ENCODE data around the gene DET1.
A peak's percentile ranks its signal among the peaks of the same experiment; 100 is the strongest.
"Not testable (repeated sequence)": the region's sequence is repeated elsewhere in the genome, so short reads cannot be mapped to it uniquely, and the experiment has no call there.

Gene DET1

GRCh38 chr15:88491158-88491557 is 55.3 kb downstream of the DET1 start:
- peak; percentile 34 for DNase-seq

- DNase-seq = no peak
Observed at GRCh38 chr15:88490036-88490435, 56.4 kb downstream of the DET1 start.

GRCh38 chr15:88489321-88489720 is 57.2 kb downstream of the DET1 start:
- no peak for DNase-seq

- no peak for DNase-seq
Observed at GRCh38 chr15:88487796-88488523, 58.5 kb downstream of the DET1 start.

GRCh38 chr15:88487178-88487795 is 59.2 kb downstream of the DET1 start:
- DNase-seq = no peak

- DNase-seq = no peak
Observed at GRCh38 chr15:88484682-88485331, 61.7 kb downstream of the DET1 start.

GRCh38 chr15:88482263-88482662 is 64.2 kb downstream of the DET1 start:
- no peak for DNase-seq

GRCh38 chr15:88480981-88481380 is 65.5 kb downstream of the DET1 start:
- DNase-seq = no peak

GRCh38 chr15:88479169-88479568 is 67.3 kb downstream of the DET1 start:
- no peak for DNase-seq

- DNase-seq = no peak
Observed at GRCh38 chr15:88477904-88478303, 68.6 kb downstream of the DET1 start.

GRCh38 chr15:88477126-88477525 is 69.4 kb downstream of the DET1 start:
- DNase-seq = no peak

GRCh38 chr15:88476635-88477060 is 69.8 kb downstream of the DET1 start:
- DNase-seq = peak; percentile 14

- DNase-seq = not testable (repeated sequence)
Observed at GRCh38 chr15:88473661-88474293, 72.7 kb downstream of the DET1 start.

- DNase-seq = no peak
Observed at GRCh38 chr15:88472225-88472624, 74.3 kb downstream of the DET1 start.

- DNase-seq = no peak
Observed at GRCh38 chr15:88470625-88471372, 75.7 kb downstream of the DET1 start.

GRCh38 chr15:88469321-88469720 is 77.2 kb downstream of the DET1 start:
- no peak for DNase-seq

- not testable (repeated sequence) for DNase-seq
Observed at GRCh38 chr15:88468721-88469120, 77.8 kb downstream of the DET1 start.

- no peak for DNase-seq
Observed at GRCh38 chr15:88467935-88468528, 78.4 kb downstream of the DET1 start.

- DNase-seq = peak; percentile 79
Observed at GRCh38 chr15:88467073-88467934, 79.2 kb downstream of the DET1 start, which contains the start of the genes MRPL46 and MRPS11. MRPL46 (minus strand) TSS chr15:88467388; CDS start chr15:88467377, 11 bp downstream. MRPS11 (plus strand) TSS chr15:88467708; CDS start chr15:88467718, 10 bp downstream.

GRCh38 chr15:88465633-88466224 is 80.8 kb downstream of the DET1 start:
- no peak for DNase-seq

Data from NCI-H510A treated with DMSO at 0.1 percent for 48 hours (cell line).